ENCODE data around the gene CRYAA. TPM values are rescaled to one million over a fixed set of nuclear protein-coding genes. Genes with fewer than 3 reads are reported as not detected.
"Not testable (repeated sequence)": the region's sequence is repeated elsewhere in the genome, so short reads cannot be mapped to it uniquely, and the experiment has no call there.

The CRYAA gene
- total RNA-seq, 2 donors from 2014 or later: not detected

DNA sequence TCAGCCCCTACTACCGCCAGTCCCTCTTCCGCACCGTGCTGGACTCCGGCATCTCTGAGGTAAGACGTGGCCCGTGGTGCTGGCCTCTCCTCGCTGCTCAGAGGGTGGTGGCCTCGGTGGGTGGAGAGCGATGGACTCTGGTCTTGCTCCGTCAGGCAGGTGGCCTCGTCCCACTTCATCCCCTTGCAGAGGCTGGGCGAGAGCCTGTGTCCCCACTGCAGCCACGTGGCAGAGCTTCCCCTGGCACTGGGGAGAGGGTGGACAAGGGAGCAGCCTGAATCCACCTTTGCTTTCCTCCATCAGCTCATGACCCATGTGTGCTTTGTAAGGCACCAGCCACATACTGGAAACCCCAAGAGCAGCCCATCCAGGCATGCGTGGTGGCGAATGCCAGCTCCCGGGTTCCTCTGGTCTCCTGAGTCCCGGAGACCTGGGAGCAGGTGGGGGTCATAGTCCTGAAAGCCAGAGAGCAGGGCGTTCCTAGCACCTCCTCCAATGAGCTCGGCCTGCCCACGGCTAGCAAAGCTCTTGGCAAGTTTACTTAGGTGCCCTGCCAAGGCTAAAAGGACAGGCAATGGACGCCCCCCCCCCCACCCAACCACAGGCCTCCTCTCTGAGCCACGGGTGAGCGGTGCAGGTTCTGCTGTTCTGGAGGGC, 550 bp downstream of the CRYAA start:
- H3K27ac Mint-ChIP-seq; H3K36me3 Mint-ChIP-seq; DNase-seq (ENCODE audit: low spot score); H3K4me3 Mint-ChIP-seq; H3K9me3 Mint-ChIP-seq; H3K4me1 Mint-ChIP-seq (ENCODE audit: low read depth in 2 of 2); H3K27me3 Mint-ChIP-seq; ATAC-seq: not testable (repeated sequence)

DNA sequence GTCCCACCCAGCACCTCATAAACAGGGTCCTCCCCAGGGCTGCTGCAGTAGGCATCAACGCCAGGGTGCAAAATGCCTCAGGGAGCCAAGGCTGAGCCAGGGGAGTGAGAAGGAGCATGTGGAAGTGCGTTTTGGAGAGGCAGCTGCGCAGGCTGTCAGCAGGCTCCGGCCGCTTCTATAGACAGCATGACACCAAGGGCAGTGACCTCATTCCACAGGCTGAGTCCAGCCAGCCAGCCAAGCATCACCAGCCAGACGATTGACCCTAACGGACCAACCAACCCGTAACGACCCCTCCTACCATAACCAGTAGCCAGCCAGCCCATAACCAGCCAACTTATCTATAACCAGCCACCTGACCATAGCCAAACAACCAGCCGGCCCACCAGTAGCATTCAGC, 1.1 kb downstream of the CRYAA start:
- ATAC-seq; H3K4me3 Mint-ChIP-seq; H3K4me1 Mint-ChIP-seq (ENCODE audit: low read depth in 2 of 2); H3K27ac Mint-ChIP-seq; H3K27me3 Mint-ChIP-seq; H3K9me3 Mint-ChIP-seq; H3K36me3 Mint-ChIP-seq; DNase-seq (ENCODE audit: low spot score): not testable (repeated sequence)

DNA sequence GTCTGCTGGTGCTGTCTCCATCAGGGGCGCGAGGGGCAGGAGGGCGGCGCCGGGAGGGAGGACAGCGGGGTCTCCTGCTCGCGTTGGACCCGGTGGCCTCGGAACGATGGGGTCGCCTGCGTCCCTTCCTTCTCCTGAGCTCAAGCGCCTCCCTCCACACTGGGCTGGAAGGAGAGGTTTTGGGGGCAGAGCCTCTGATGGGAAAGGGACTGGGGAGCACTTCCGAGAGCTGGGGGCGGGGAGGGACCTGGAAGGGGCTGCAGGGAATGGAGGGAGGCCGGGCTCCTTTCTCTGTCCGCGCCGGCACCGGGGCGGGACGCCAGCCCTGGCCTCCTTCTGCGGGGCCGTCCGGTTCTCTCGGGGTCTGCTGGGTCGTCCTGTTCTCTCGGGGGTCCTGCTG, 4.0 kb downstream of the CRYAA start:
- ATAC-seq; H3K4me3 Mint-ChIP-seq; H3K27me3 Mint-ChIP-seq; H3K9me3 Mint-ChIP-seq; DNase-seq (ENCODE audit: low spot score); H3K27ac Mint-ChIP-seq; H3K4me1 Mint-ChIP-seq (ENCODE audit: low read depth in 2 of 2); H3K36me3 Mint-ChIP-seq: not testable (repeated sequence)

DNA sequence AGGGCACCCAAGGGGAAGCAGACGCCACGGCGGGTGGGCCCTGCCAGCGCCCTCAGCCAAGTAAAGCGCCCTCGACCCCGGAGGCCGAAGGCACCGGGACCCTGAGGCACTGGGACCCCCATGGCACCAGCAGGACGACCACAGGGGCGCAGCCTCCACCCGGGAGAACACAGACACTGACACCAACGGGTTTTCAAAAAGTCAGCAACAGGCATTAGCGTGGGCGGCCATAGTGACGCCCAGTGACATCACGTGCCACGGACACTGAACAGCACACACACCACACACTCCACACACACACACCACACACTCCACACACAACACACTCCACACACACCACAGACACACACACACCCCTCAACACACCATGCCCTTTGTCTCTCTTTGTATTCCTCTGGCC, 4.6 kb downstream of the CRYAA start:
- DNase-seq (ENCODE audit: low spot score): peak; percentile 39
- ATAC-seq; H3K27me3 Mint-ChIP-seq; H3K4me3 Mint-ChIP-seq; H3K36me3 Mint-ChIP-seq; H3K27ac Mint-ChIP-seq; H3K9me3 Mint-ChIP-seq; H3K4me1 Mint-ChIP-seq (ENCODE audit: low read depth in 2 of 2): not testable (repeated sequence)

DNA sequence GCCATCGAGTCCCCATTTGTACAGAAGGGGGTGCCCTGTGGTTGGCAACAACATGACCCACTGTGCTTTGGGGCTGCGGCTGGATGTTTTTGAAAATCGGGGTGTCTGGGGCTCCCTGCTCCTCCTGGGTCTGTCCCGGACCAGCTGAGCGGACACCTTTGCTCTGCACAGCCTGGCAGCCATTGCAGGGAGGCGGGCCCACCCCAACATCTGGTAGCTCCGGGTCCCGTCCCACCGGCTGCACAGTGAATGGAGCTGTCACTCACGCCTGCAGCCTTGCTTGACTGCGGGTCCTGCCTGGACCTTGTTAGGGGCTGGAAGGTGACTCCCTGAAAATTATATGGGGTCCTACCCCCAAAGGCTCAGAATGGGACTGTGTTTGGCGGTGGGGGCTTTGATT, 5.1 kb downstream of the CRYAA start:
- DNase-seq (ENCODE audit: low spot score): peak; percentile 5
- H3K4me3 Mint-ChIP-seq; H3K36me3 Mint-ChIP-seq; H3K9me3 Mint-ChIP-seq; ATAC-seq; H3K27me3 Mint-ChIP-seq; H3K4me1 Mint-ChIP-seq (ENCODE audit: low read depth in 2 of 2); H3K27ac Mint-ChIP-seq: not testable (repeated sequence)

DNA sequence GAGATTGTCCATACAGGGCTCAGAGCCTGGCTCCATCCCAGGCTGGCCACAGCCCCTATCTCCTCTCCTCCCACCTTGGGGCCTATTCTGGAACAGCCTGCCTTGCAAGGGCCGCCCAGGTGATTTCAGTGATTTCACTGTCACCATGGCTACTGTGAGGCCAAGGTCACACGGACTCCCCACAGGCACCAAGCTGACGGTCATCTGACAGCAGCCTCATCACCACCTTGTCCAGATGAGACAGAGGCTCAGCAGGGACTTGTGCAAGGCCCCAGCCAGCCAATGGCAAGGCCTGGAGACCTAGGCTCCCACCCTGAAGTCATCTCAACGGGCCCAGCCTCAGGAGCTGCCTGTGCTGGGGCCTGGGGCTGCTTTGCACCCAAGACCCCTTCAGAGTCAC, 6.2 kb downstream of the CRYAA start:
- H3K36me3 Mint-ChIP-seq; DNase-seq (ENCODE audit: low spot score); H3K27ac Mint-ChIP-seq; H3K27me3 Mint-ChIP-seq; ATAC-seq; H3K4me1 Mint-ChIP-seq (ENCODE audit: low read depth in 2 of 2); H3K9me3 Mint-ChIP-seq; H3K4me3 Mint-ChIP-seq: not testable (repeated sequence)

DNA sequence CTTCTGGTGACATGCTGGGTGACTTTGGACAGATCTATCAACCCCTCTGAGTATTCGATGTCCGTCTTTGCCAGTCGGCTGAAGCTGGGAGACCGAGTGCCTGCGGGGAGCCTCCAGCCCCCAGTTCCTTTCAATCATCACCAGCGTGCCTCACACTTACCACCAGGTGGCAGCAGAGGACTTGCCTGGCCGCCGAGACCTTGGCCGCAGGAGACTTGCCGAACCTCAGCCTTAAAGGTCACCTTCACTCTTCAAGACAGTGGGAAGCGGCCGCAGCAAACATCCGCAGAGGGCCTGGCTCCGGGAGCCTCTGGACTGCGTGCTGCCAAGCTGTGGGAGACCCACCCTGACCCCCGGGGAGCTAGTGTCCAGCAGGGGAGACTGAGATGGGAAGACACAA, 7.8 kb downstream of the CRYAA start:
- H3K36me3 Mint-ChIP-seq; H3K27me3 Mint-ChIP-seq; H3K27ac Mint-ChIP-seq; H3K4me3 Mint-ChIP-seq; H3K9me3 Mint-ChIP-seq; DNase-seq (ENCODE audit: low spot score); H3K4me1 Mint-ChIP-seq (ENCODE audit: low read depth in 2 of 2): not testable (repeated sequence)
- peak; percentile 81 to 84 for ATAC-seq

DNA sequence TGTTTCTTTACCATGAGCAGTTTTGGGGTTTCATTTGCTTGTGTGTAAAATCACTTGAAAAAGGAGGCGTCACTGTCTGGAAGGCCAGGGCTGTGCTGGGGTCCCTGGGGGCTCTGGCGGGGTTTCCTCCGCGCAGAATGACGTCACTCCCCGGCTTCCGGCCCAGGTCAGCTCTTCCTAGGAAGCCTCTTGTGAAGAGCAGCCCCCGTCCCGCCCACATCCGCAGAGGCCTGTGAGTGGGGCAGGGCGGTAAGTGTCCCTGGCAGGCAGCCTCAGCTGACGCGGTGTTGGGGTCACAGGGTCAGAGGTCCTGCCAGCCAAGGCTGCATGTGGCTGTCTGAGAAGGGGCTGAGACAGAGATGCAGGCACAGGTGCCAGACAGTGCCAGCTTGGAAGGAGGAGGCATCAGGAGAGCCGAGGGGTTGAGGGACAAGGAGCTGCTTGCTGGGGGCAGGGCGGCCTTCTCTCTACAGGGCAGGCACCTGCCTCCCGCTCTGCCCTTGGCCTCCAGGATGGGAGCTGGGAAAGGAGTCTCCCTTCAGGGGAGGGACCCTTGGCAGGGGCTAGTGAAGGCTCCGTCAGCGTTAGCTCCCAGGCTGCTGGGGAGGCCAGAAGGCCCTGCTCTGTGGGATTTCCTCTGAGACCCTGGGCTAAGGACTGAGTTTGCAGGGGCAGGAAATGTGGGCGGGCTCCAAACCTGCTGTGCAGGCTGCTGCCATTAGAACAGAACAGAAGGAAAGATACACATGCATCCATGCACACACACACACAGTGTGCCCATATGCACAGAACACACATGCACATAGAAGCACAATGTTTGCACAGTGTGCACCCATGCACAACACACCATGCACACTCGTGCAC, 8.5 kb downstream of the CRYAA start:
- H3K4me3 Mint-ChIP-seq; DNase-seq (ENCODE audit: low spot score); H3K27ac Mint-ChIP-seq; H3K36me3 Mint-ChIP-seq; H3K4me1 Mint-ChIP-seq (ENCODE audit: low read depth in 2 of 2); H3K9me3 Mint-ChIP-seq; H3K27me3 Mint-ChIP-seq: not testable (repeated sequence)
- peak; percentile 95 for ATAC-seq

DNA sequence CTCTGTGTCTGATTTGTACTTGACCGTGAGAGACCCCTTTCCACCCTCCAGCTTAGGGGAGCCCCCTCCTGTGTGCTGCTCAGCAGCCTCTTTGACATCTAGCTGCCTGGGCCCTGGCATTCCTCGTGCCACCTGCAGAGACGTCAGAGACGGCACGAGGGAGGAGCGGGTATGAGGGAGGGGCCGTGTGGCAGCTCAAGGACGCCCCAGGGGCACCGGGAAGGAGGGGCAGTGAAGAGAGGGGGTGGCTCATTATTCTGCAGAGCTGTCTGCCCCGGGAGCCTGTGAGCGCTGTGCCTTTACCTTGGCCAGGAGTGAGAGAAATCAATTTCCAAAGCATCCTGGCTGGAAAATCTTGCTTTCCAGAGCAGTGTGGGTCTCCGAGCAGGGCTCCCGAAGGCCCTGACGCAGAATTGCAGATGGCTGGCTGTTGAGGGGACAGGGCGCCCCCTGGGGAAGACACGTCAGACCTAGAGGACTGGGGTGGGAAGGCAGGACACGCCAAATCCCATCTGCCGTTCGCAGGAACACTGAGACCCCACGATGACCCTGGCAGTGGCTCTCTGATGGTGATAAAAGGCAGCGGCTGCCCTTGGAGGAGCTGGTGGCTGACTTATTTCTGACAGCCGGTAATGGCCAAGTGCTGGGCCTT, 9.5 kb downstream of the CRYAA start:
- H3K9me3 Mint-ChIP-seq; H3K36me3 Mint-ChIP-seq; DNase-seq (ENCODE audit: low spot score); H3K4me1 Mint-ChIP-seq (ENCODE audit: low read depth in 2 of 2); H3K4me3 Mint-ChIP-seq; H3K27ac Mint-ChIP-seq; H3K27me3 Mint-ChIP-seq; ATAC-seq: not testable (repeated sequence)

DNA sequence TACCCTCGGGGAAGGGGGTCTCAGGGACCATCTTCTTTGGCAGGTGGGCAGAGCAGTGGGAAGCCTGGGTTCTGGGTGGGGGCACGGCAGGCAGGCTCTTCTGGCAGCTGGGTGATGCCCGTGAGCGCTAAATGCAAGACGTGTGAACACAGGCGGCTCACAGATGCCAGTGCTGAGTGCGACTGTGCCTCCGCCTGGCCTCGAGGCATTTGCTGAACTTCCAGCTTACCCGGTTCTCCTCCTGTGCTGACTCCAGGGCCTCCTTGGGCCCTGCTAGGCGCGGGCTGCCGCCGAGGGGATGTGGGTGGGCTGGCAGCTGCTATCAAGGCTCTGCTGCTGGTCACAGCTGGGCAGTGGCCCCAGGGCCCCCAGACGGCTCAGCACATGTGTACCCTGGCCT, 12.2 kb downstream of the CRYAA start:
- H3K4me1 Mint-ChIP-seq (ENCODE audit: low read depth in 2 of 2); H3K4me3 Mint-ChIP-seq; H3K9me3 Mint-ChIP-seq; H3K27ac Mint-ChIP-seq; H3K27me3 Mint-ChIP-seq; H3K36me3 Mint-ChIP-seq; DNase-seq (ENCODE audit: low spot score); ATAC-seq: not testable (repeated sequence)

DNA sequence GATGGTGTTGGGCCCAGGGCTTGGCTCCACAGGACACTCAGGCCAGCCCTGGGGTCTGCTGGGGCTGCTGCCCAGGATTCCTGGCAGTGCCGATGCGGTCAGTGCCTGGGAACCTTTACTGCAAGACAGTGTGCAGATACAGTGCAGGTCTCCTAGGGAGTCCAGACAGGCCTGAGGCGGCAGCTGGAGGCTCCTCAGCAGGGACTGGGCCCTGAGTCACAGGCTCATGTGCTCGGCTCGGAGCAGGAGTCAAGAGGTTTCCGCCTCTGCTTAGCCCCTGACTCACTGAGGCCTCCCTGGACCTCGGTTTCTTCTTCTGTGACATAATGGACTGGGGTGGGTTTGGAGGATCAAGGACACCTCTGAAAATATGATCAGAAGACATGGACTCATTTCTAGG, 18.5 kb downstream of the CRYAA start:
- not testable (repeated sequence) for H3K36me3 Mint-ChIP-seq; H3K4me1 Mint-ChIP-seq (ENCODE audit: low read depth in 2 of 2); H3K27ac Mint-ChIP-seq; DNase-seq (ENCODE audit: low spot score); ATAC-seq; H3K9me3 Mint-ChIP-seq; H3K4me3 Mint-ChIP-seq
- peaks cover 0 to 14% of the 10 kb centered on the region in 2 donors for H3K27me3 Mint-ChIP-seq

DNA sequence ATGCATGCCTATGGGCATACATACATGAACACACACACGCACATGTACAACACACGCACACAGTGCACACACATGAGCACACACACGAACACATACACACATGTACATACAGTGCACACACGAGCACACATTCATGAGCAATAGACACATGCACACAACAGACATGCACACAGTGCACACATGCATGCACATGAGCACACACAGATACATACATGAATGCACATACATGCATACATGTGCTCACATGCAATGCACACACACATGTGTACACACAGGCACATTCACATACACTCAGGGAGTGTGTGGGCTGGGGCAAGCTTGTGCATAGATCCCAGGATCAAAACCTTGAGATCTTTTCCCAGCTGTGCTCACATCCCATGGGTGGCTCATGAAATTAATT, 18.9 kb downstream of the CRYAA start:
- H3K9me3 Mint-ChIP-seq: no peaks in the 10 kb centered on the region
- H3K36me3 Mint-ChIP-seq: no peaks in the 10 kb centered on the region
- DNase-seq (ENCODE audit: low spot score): no peak

DNA sequence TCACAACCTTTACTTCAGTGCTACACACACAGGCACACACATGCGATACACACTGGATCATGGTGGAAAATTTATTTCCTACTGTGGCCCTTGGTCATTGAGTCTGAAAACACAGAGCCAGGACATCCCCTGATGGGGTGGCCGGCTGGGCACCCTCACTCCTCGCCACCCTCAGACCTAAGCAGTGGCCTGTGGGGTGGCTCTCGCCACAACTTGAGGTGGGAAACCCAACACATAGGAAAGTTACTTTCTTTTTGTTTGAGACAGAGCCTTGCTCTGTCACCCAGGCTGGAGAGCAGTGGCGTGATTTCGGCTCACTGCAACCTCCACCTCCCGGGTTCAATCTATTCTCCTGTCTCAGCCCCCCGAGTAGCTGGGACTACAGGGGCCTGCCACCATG, 19.4 kb downstream of the CRYAA start:
- no peaks in the 10 kb centered on the region for H3K9me3 Mint-ChIP-seq
- H3K4me3 Mint-ChIP-seq: no peak overlapping the region
- no peak overlapping the region for H3K27ac Mint-ChIP-seq
- no peak for ATAC-seq
- peaks cover 3 to 16% of the 10 kb centered on the region in 2 donors for H3K27me3 Mint-ChIP-seq
- peaks cover 0 to 8% of the 10 kb centered on the region in 2 donors for H3K4me1 Mint-ChIP-seq (ENCODE audit: low read depth in 2 of 2)
- no peak for DNase-seq (ENCODE audit: low spot score)
- no peaks in the 10 kb centered on the region for H3K36me3 Mint-ChIP-seq

More for the DNA sequence above, 18.9 kb downstream of the CRYAA start:
- no peak for ATAC-seq
- Mint-ChIP-seq H3K4me1 (ENCODE audit: low read depth in 2 of 2) (peaks cover 0 to 8% of the 10 kb centered on the region in 2 donors), H3K4me3 (no peak overlapping the region), H3K27ac (no peak overlapping the region), H3K27me3 (peaks cover 0 to 14% of the 10 kb centered on the region in 2 donors)

DNA sequence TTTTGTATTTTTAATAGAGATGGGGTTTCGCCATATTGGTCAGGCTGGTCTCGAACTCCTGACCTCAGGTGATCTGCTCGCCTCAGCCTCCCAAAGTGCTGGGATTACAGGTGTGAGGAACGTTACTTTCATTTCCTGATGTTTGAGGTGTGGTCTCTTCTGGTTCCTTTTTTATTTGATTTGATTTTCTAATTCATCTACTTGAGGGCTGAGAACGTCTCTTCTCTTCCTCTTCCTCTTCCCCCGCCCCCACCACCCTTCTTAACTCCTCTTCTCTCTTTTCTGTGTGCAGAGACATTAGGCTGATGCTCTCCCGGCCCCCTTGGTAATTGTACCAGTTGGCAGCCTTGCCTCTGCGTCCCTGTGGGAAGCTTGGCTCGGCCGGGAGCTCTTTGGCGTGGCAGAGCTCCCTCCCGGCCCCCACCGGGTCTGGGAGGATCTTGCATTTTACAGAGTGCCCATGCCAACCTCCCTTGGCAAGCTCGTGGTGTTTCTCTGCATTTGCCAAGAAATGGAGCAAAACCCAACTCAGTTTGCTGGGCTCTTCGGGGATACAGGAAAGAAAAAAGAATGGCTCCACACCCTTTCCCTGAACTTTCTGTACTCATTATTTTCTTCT, 19.9 kb downstream of the CRYAA start:
- DNase-seq (ENCODE audit: low spot score) (no peak), ATAC-seq (no peak)
- no peaks in the 10 kb centered on the region for H3K9me3 Mint-ChIP-seq
- H3K36me3 Mint-ChIP-seq: no peaks in the 10 kb centered on the region
- H3K27ac Mint-ChIP-seq: no peak overlapping the region
- peaks cover 0 to 8% of the 10 kb centered on the region in 2 donors for H3K4me1 Mint-ChIP-seq (ENCODE audit: low read depth in 2 of 2)
- H3K27me3 Mint-ChIP-seq: peaks cover 6 to 19% of the 10 kb centered on the region in 2 donors
- H3K4me3 Mint-ChIP-seq: no peak overlapping the region
